Measurements from ENCODE around the gene TNFRSF13B.
"Not testable (repeated sequence)": the region's sequence is repeated elsewhere in the genome, so short reads cannot be mapped to it uniquely, and the experiment has no call there.

The TNFRSF13B gene

GRCh38 chr17:16924696-16925440 lies 47.0 kb downstream of the TNFRSF13B start:
- TF ChIP-seq CTCF (IDR thresholded peaks at IDR 0.05; ENCODE audit: insufficient read depth, low read depth, low read length, missing control alignments) = no peak
- no peak for DNase-seq (ENCODE audit: low read depth)
- H3K4me3 ChIP-seq (ENCODE audit: low read depth, low read length) = no peak overlapping the region

GRCh38 chr17:16923904-16924695 lies 47.8 kb downstream of the TNFRSF13B start:
- DNase-seq (ENCODE audit: low read depth) = no peak
- no peak overlapping the region for H3K4me3 ChIP-seq (ENCODE audit: low read depth, low read length)
- no peak for TF ChIP-seq CTCF (IDR thresholded peaks at IDR 0.05; ENCODE audit: insufficient read depth, low read depth, low read length, missing control alignments)

GRCh38 chr17:16923097-16923903 lies 48.6 kb downstream of the TNFRSF13B start:
- DNase-seq (ENCODE audit: low read depth) = no peak
- TF ChIP-seq CTCF (IDR thresholded peaks at IDR 0.05; ENCODE audit: insufficient read depth, low read depth, low read length, missing control alignments) = no peak
- H3K4me3 ChIP-seq (ENCODE audit: low read depth, low read length) = no peak overlapping the region

GRCh38 chr17:16922386-16923096 lies 49.4 kb downstream of the TNFRSF13B start:
- H3K4me3 ChIP-seq (ENCODE audit: low read depth, low read length) = no peak overlapping the region
- no peak for DNase-seq (ENCODE audit: low read depth)
- peak; percentile 25 for TF ChIP-seq CTCF (IDR thresholded peaks at IDR 0.05; ENCODE audit: insufficient read depth, low read depth, low read length, missing control alignments)

GRCh38 chr17:16921451-16921850 lies 50.5 kb downstream of the TNFRSF13B start:
- DNase-seq (ENCODE audit: low read depth); H3K4me3 ChIP-seq (ENCODE audit: low read depth, low read length): not testable (repeated sequence)

GRCh38 chr17:16920628-16921020 lies 51.3 kb downstream of the TNFRSF13B start:
- peak; percentile 0 for DNase-seq (ENCODE audit: low read depth)
- H3K4me3 ChIP-seq (ENCODE audit: low read depth, low read length) = no peak overlapping the region
- no peak for TF ChIP-seq CTCF (IDR thresholded peaks at IDR 0.05; ENCODE audit: insufficient read depth, low read depth, low read length, missing control alignments)

All from GM12865 (cell line).